GM20431 (cell line): ENCODE data around the gene SBNO2.

Experiments used
- in situ Hi-C: fragments of 300-500 bp; cut with MseI, MboI; formaldehyde crosslinking; loops from one replicate; pipeline ENCODE4 v1.15.0; 2020; ENCODE audit warnings: low sequenced_read_pairs; ENCODE audit not compliant: unreplicated experiment

SBNO2 gene

GRCh38 chr19:1082165-1082927 is 91.7 kb downstream of the SBNO2 start:
- in situ Hi-C loops: no loop called here

- in situ Hi-C loops: no loop called here
Observed at GRCh38 chr19:1081301-1082164, 92.5 kb downstream of the SBNO2 start.

DNA sequence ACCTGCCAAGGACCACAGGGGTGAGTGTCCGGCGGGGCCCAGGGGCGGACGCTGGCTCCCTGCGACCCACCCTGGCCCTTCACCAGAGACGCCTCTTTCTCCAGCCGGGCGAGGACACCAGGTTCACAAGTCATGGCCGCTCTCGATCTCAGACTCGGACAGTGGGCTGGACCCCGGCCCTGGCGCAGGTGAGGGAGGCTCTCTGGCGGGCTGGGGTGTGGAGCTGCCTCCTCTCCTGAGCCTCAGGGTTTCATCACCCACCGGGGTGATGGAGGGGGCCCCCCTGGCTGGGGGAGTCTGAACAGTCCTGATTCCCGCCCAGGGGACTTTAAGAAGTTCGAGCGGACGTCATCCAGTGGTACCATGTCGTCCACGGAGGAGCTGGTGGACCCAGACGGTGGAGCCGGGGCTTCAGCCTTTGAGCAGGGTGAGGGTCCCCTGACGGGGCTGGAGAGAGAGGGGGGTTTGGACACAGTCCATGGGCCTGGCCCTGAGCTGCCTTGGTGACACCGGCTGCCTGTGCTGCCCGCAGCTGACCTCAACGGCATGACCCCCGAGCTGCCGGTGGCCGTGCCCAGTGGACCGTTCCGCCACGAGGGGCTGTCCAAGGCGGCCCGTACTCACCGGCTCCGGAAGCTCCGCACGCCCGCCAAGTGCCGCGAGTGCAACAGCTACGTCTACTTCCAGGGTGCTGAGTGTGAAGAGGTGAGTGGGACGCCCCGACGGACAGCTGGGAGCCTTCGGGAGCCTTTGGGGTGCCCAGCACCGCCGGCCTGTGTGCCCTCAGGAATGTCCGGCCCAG is 93.5 kb downstream of the SBNO2 start:
- in situ Hi-C loops: no loop called here

- in situ Hi-C loops: no loop called here
Observed at GRCh38 chr19:1079566-1080111, 94.4 kb downstream of the SBNO2 start.

- in situ Hi-C loops: no loop called here
Observed at GRCh38 chr19:1076951-1077350, 97.1 kb downstream of the SBNO2 start.

DNA sequence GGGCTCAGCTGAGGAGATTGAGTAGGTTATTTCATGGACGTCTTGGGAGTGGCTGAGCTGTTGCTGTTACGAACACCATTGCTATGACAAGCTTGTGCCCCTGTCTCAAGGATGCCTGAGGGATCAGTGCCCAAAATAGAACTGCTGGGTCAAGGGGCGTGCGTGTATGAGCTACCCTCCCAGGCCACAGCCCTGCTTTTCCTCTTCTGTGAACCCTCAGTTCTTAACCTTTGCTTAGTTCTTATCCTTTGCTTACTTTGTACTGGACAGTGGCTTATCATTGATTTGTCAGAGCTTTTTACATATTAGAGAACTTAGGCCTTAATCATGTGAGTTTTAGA is 98.1 kb downstream of the SBNO2 start:
- in situ Hi-C loops: no loop called here

- in situ Hi-C loops: no loop called here
Observed at GRCh38 chr19:1074544-1075283, 99.4 kb downstream of the SBNO2 start.

DNA sequence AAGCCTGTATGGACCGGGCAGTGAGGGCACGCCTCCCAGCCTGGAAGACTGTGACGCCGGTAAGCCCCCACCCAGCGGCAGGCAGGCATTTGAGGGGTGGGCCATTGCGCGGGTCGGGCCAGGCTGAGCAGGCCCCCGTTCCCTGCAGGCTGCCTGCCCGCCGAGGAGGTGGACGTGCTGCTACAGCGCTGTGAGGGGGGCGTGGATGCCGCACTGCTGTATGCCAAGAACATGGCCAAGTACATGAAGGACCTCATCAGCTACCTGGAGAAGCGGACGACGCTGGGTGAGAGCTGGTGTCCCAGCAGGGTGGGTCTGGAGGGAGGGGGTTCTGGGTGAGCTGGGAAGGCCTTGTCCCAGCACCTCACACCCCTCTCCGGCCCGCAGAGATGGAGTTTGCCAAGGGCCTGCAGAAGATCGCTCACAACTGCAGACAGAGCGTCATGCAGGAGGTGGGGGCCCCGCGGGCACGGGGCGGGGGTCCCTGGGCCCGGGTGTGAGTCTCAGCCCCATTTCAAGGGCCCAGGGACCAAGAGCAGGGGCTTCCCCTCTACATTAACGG is 100.0 kb downstream of the SBNO2 start:
- in situ Hi-C loops: no loop called here

DNA sequence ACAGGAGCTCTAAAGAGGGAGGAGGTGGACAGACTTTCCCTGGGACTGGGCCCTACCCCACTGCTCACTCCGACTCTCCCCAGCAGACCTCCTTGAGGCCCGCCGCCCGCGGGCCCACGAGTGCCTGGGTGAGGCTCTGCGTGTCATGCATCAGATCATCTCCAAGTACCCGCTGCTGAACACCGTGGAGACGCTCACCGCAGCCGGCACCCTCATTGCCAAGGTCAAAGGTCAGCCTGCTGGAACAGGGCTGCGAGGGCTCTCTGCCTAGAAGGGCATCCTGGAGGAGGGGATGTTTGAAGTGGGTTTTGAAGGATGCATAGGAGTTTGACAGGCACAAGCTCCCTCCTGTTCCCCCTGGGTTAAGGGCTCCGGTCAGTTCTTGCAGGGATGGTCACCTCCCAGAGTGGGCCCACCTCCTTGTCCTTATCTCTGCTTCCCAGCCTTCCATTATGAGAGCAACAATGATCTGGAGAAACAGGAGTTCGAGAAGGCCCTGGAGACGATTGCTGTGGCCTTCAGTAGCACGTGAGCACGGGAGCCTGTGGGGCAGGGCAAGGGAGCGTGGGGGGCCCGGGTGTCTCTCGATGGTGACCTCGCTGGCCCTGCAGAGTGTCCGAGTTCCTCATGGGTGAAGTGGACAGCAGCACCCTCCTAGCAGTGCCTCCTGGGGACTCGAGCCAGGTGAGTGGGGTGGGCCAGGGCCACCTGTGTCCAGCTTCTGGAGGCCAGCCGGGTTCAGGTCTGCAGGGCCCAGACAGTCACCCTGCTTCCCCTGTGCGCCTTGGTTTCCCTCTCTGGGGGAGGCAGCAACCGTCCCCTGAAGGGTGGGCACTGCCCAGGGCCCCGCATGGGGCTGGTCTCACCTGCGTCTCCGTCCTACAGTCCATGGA is 100.8 kb downstream of the SBNO2 start:
- in situ Hi-C loops: no loop called here

DNA sequence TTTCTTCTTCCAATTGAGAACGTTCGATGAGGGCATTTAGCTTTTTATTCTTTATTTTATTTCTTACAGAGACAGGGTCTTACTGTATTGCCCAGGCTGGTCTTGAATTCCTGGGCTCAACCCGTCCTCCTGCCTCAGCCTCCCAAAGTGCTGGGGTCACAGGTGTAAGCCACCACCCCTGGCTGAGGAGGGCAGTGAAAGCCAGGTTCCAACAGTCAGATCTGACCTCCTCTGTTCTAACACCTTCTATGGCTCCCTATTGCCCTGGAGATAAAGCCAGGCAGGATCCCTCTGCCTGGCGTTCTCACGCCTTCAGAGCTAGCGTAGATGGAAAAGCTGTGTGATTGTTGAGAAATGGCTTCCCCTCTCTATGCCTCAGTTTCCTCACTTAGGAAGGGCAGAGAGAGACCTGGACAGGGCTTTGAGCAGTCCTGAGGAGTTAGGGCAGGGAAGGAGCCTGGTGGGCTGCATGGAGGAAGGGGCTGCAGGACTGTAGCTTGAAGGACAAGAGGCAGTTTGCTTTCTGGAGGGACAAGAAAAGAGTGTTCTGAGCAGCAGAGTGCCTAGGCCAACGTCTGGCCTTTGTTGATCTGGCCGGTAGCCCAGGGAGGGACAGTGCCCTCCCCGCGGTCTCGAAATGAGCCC is 101.6 kb downstream of the SBNO2 start:
- in situ Hi-C loops: no loop called here

DNA sequence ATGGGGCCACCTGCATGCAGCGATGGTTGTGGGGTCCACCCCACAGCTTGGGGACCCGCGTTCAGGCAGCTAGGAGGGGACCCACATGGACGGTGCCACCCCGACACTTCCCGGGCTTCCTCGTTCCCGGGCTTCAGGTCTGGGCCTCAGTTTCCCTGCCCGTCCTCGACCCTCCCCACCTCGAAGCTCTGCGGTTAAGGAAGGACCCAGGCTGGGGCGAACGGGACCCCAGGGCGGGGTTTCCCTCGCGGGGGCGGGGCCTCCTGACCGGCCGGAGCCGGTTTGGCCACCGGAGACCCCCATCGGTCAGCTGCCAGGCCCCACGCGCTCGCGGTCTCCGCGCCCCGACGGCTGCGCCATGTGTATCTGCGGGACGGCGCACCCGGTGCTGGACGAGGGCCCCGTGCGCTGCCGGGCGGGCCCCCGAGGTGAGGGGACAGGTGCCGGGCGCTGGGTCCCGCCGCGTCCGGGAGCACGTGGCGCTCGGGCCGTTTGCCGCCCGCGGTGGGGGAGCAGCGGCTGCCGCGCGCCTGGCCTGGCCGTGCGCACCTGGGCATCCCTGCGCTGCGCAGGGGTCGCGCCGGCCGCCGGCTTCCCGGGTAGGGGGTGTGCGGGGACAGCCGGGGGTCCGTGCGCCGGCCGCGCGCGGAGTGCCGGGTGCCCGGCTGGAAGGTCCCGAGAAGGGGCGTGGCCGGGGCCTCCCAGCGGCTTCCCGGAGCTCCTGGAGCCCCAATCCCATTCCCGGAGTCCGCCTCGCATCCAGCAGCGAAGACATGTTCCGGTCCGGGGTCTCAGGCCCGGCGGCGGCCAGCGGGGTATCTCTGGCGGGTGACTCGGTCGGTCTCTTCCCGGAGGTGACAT is 102.9 kb downstream of the SBNO2 start:
- in situ Hi-C loops: no loop called here

- in situ Hi-C loops: no loop called here
Observed at GRCh38 chr19:1070576-1070930, 103.5 kb downstream of the SBNO2 start.

DNA sequence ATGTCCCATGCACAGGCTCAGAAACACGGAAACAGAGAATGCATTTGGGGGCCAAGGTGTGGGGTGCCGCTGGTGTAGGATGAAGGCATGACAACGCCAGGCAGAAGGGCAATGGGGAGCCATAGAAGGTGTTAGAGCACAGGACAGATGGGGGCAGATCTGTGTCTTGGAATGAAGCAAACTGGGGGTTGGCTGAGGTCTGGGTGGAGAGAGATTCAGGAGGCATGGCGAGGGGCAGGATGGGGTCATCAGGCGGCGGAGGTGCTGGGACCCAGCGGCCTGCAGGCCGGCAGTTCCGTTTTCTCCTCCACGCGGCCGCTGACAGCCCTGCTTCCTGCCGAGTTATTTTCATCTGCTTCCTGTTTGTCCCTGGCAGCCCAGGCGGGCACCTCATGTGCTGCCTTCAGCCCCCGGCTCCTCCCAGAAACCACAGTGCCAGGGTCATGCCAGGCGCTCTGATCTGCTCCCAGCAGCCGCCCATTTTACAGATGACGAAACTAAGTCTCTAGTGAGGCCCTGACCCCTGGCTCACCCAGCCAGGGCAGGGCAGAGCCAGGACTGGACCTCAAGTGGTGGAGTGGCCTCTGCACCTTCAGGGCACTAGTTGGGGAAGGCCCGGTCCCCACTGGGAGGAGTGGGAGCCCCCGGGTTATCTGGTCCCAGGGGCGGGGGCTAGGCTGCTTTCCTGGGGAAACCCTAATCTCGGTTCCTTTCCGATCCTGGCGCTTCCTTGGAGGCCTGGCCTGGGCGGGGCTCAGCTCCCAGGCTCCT is 104.9 kb downstream of the SBNO2 start:
- in situ Hi-C loops: no loop called here

GRCh38 chr19:1068009-1069001 is 105.8 kb downstream of the SBNO2 start:
- in situ Hi-C loops: no loop called here

DNA sequence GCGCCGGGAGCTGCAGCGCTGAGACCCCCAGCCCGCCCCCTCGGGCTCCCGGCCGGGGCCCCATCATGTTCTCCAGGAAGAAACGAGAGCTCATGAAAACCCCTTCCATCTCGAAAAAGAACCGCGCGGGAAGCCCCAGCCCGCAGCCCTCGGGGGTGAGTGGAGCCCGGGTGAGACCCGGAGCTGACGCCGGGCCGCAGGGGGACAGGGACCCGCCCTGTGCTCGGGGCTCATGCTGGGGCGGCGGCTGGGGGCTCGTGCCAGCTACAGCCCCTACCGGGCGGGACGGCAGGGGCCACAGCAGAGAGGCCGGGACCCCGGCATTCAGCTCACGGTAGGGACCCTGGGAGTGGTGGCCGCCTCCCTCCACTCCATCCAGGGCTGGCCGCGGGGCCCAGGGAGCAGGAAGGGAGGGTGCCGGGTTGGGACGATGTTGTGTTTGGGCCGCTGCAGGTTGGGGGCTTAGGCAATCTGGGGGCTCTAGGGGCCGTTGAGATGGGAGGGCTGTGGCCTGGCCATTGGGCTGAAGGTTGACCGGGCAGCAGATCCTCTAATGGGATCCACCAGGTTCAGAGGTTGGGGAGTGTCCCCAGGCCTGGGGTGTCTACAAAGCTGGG is 106.6 kb downstream of the SBNO2 start:
- in situ Hi-C loops: no loop called here
